Tibial nerve (tissue), 3 donors: ENCODE measurements around the gene PRSS36.

Source experiments
- POLR2A ChIP-seq, 2 donors: fragments of 450-650 bp; IDR thresholded peaks; one replicate each; pipeline ENCODE4 v1.6.1; 2017; ENCODE audit warnings: antibody characterized with exemption in 2 of 2, mild to moderate bottlenecking in 2 of 2, moderate library complexity in 2 of 2
- TF ChIP-seq, protein P1 (sequence below), 5 experiments: fragments of 200-600 bp in 3 of 5; fragments of 450-650 bp in 2 of 5; sonication (generic) in 3 of 5; IDR thresholded peaks; one replicate each; pipeline ENCODE4 v1.5.1; 2016 to 2019; ENCODE audit warnings: antibody characterized with exemption in 5 of 5, mild to moderate bottlenecking in 3 of 5, moderate library complexity in 2 of 5

DNA sequence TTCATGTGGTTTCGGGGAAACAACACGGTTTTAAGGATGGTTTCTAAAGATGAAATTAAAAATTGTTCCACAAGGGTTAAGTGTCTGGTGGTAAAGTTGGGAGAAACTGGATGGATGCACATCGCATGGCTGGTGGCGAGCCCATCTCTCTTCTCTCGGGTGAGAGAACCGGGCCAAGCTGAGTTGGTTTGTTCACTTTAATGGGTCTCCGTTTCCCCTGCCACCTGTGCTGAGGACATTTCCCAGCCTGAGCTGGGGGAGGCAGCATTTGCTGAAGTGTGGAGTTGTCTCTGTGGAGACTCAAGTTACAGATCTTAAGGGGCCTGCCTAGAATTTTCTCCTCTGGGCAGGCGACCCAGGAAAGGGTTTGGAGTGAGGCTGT, 37.9 kb upstream of the PRSS36 start:
- TF ChIP-seq, protein P1, sequence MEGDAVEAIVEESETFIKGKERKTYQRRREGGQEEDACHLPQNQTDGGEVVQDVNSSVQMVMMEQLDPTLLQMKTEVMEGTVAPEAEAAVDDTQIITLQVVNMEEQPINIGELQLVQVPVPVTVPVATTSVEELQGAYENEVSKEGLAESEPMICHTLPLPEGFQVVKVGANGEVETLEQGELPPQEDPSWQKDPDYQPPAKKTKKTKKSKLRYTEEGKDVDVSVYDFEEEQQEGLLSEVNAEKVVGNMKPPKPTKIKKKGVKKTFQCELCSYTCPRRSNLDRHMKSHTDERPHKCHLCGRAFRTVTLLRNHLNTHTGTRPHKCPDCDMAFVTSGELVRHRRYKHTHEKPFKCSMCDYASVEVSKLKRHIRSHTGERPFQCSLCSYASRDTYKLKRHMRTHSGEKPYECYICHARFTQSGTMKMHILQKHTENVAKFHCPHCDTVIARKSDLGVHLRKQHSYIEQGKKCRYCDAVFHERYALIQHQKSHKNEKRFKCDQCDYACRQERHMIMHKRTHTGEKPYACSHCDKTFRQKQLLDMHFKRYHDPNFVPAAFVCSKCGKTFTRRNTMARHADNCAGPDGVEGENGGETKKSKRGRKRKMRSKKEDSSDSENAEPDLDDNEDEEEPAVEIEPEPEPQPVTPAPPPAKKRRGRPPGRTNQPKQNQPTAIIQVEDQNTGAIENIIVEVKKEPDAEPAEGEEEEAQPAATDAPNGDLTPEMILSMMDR (IDR thresholded peaks at IDR 0.05) = no peak
- no peak for TF ChIP-seq POLR2A (IDR thresholded peaks at IDR 0.05)
